ENCODE results near the gene LRCH1.
"Not testable (repeated sequence)": the region's sequence is repeated elsewhere in the genome, so short reads cannot be mapped to it uniquely, and the experiment has no call there.

LRCH1 gene

GRCh38 chr13:46552889-46553520, at the start of gene LRCH1:
LRCH1 (plus strand) TSS chr13:46553170; CDS start chr13:46553397, 227 bp downstream.
- TF ChIP-seq CTCF (IDR thresholded peaks at IDR 0.05; ENCODE audit: low read depth, low read length), result no peak
- peak within 1 kb of the TSS; percentile 90 to 97 for H3K4me3 ChIP-seq (replicated peaks in 1 of 2; ENCODE audit: low read depth in 2 of 2, low read length in 2 of 2)
- DNase-seq (ENCODE audit: low read depth in 2 of 2), result peak; percentile 91 to 94

- DNase-seq (ENCODE audit: low read depth in 2 of 2), result no peak
- no peak for TF ChIP-seq CTCF (IDR thresholded peaks at IDR 0.05; ENCODE audit: low read depth, low read length)
- H3K4me3 ChIP-seq (replicated peaks in 1 of 2; ENCODE audit: low read depth in 2 of 2, low read length in 2 of 2), result no peak overlapping the region
Measured at GRCh38 chr13:46504036-46504435, 48.9 kb upstream of the LRCH1 start.

- TF ChIP-seq CTCF (IDR thresholded peaks at IDR 0.05; ENCODE audit: low read depth, low read length), result no peak
- DNase-seq (ENCODE audit: low read depth in 2 of 2), result no peak
- no peak overlapping the region for H3K4me3 ChIP-seq (replicated peaks in 1 of 2; ENCODE audit: low read depth in 2 of 2, low read length in 2 of 2)
Measured at GRCh38 chr13:46507981-46508380, 45.0 kb upstream of the LRCH1 start.

GRCh38 chr13:46509981-46510380, 43.0 kb upstream of the LRCH1 start:
- DNase-seq (ENCODE audit: low read depth in 2 of 2), result no peak
- no peak for TF ChIP-seq CTCF (IDR thresholded peaks at IDR 0.05; ENCODE audit: low read depth, low read length)
- H3K4me3 ChIP-seq (replicated peaks in 1 of 2; ENCODE audit: low read depth in 2 of 2, low read length in 2 of 2), result no peak overlapping the region

- DNase-seq (ENCODE audit: low read depth in 2 of 2), result no peak
- TF ChIP-seq CTCF (IDR thresholded peaks at IDR 0.05; ENCODE audit: low read depth, low read length), result no peak
- H3K4me3 ChIP-seq (replicated peaks in 1 of 2; ENCODE audit: low read depth in 2 of 2, low read length in 2 of 2), result no peak overlapping the region
Measured at GRCh38 chr13:46515803-46516202, 37.2 kb upstream of the LRCH1 start.

GRCh38 chr13:46516599-46517338, 36.2 kb upstream of the LRCH1 start:
- no peak for TF ChIP-seq CTCF (IDR thresholded peaks at IDR 0.05; ENCODE audit: low read depth, low read length)
- no peak overlapping the region for H3K4me3 ChIP-seq (replicated peaks in 1 of 2; ENCODE audit: low read depth in 2 of 2, low read length in 2 of 2)
- peak; percentile 45 to 70 for DNase-seq (ENCODE audit: low read depth in 2 of 2)

GRCh38 chr13:46517748-46518147, 35.2 kb upstream of the LRCH1 start:
- H3K4me3 ChIP-seq (replicated peaks in 1 of 2; ENCODE audit: low read depth in 2 of 2, low read length in 2 of 2); DNase-seq (ENCODE audit: low read depth in 2 of 2): not testable (repeated sequence)

Measured in cardiac fibroblast (primary cell).